ENCODE data around the gene ZBED4.
A peak's percentile ranks its signal among the peaks of the same experiment; 100 is the strongest.

DNA sequence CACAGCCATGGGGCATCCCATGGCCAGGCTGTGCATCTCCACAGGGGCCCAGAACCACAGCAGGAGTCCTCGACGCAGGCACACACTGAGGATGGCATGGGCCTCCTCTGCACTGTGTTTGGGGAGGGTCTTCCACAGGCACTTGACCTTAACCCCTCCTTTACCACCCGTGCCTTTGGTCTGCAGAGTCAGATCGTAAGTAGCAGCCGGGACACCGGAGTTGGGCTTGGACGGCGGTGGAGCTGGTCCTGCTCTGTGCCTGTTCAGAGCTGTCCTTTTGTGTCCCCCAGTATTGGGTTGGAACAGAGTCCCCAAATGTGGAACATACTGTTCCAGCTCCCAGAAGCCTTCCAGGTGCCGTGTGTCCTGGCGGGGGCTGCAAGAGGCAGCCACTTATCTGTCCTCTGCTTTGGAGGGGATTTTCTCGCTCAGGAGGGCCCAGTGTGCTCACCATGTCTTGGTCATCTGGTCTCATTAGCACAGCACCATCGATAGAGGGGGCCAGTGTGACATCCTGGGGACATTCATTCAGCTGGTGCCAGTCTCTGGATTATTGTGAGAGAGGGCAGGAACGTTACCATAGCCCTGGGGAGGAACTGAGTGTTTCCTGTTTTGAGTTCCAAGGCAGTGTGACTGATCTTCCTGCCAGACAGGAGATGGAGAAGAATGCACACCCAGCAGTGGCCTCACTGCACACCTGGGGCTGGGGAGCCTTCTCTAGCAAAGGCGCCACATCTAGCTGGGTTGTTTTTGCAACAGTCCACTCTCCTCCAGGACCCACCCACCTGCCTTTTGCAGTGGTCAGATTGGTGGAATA, 77.2 kb downstream of the ZBED4 start:
- TF ChIP-seq, protein P1, sequence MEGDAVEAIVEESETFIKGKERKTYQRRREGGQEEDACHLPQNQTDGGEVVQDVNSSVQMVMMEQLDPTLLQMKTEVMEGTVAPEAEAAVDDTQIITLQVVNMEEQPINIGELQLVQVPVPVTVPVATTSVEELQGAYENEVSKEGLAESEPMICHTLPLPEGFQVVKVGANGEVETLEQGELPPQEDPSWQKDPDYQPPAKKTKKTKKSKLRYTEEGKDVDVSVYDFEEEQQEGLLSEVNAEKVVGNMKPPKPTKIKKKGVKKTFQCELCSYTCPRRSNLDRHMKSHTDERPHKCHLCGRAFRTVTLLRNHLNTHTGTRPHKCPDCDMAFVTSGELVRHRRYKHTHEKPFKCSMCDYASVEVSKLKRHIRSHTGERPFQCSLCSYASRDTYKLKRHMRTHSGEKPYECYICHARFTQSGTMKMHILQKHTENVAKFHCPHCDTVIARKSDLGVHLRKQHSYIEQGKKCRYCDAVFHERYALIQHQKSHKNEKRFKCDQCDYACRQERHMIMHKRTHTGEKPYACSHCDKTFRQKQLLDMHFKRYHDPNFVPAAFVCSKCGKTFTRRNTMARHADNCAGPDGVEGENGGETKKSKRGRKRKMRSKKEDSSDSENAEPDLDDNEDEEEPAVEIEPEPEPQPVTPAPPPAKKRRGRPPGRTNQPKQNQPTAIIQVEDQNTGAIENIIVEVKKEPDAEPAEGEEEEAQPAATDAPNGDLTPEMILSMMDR (IDR thresholded peaks at IDR 0.05; ENCODE audit: low read length), result peak; percentile 72
- TF ChIP-seq EZH2 (IDR thresholded peaks at IDR 0.05; ENCODE audit: borderline replicate concordance, low read length), result no peak

Measured in OCI-LY1 (cell line).